Right lobe of liver (tissue), 6 donors: ENCODE data around the gene FNIP2. TPM values are rescaled to one million over a fixed set of nuclear protein-coding genes. Genes with fewer than 3 reads are reported as not detected.
A peak's percentile ranks its signal among the peaks of the same experiment; 100 is the strongest.
"Not testable (repeated sequence)": the region's sequence is repeated elsewhere in the genome, so short reads cannot be mapped to it uniquely, and the experiment has no call there.

Experiments used
- ATAC-seq, 4 donors: fragments of 200-7000 bp; cut with Tn5 transposase; one replicate each; pipeline ENCODE4 v1.9.1; 2020; ENCODE audit warnings: mild to moderate bottlenecking in 4 of 4, moderate library complexity in 4 of 4
- DNase-seq, 3 donors: peaks; one replicate each; pipeline ENCODE4 v3.0.0-alpha.2; 2020
- H3K27ac ChIP-seq, 3 donors: fragments of 200-600 bp; one replicate each; pipeline ENCODE4 v1.8.0; 2022
- H3K27me3 ChIP-seq, 2 donors: fragments of 200-600 bp; one replicate each; pipeline ENCODE4 v1.8.0; 2022
- H3K36me3 ChIP-seq, 4 donors: fragments of 200-600 bp; sonication (generic) in 1 of 4; one replicate each; pipeline versions ENCODE4 v1.5.1 to v1.8.0; 2017 to 2022; ENCODE audit warnings: control low read depth in 1 of 4
- H3K4me1 ChIP-seq, 4 donors: fragments of 200-600 bp; sonication (generic) in 1 of 4; one replicate each; pipeline versions ENCODE4 v1.5.1 to v1.8.0; 2017 to 2022; ENCODE audit warnings: control low read depth in 1 of 4
- H3K4me3 ChIP-seq, 3 donors: fragments of 200-600 bp; one replicate each; pipeline ENCODE4 v1.8.0; 2022
- H3K9me3 ChIP-seq, 4 donors: fragments of 200-600 bp; sonication (generic) in 1 of 4; one replicate each; pipeline versions ENCODE4 v1.5.1 to v1.8.0; 2017 to 2022; ENCODE audit warnings: control low read depth in 1 of 4
- CTCF ChIP-seq, 4 donors: fragments of 200-600 bp in 3 of 4; fragments of 450-650 bp in 1 of 4; IDR thresholded peaks; one replicate each; pipeline versions ENCODE4 v1.5.1 to v1.8.0; 2016 to 2022; ENCODE audit warnings: antibody characterized with exemption in 4 of 4, mild to moderate bottlenecking in 2 of 4
- POLR2A ChIP-seq: fragments of 450-650 bp; IDR thresholded peaks from one replicate; pipeline ENCODE4 v1.6.1; 2017; ENCODE audit warnings: antibody characterized with exemption, mild to moderate bottlenecking
- WGBS: methylation state at CpG from one replicate; pipeline ENCODE4 v1.1.6; 2018; ENCODE audit warnings: low coverage, low lambda C conversion rate; ENCODE audit not compliant: insufficient coverage; ENCODE audit errors: missing lambda C conversion rate; 5-methylcytosine and 5-hydroxymethylcytosine counted together
- intact Hi-C, 2 donors: fragments of 100-400 bp; cut with DNase I; formaldehyde crosslinking; loops; one replicate each; pipeline versions ENCODE4 v1.11.2 to v1.14.1; 2022
- total RNA-seq, 6 experiments: library from RNA; depleted of rRNA in 2 of 6; stranded (reverse); fragments of >200 nt in 2 of 6; fragmentation: NEBNext Ultra II Directional in 3 of 6; extraction: Animal tissue kit (Norgen Biotek cat#: 25700) in 3 of 6; gene quantifications; one replicate each; pipeline versions ENCODE4 v1.1.0 to v1.2.4, GENCODE V29; 2016 to 2023
- donor health status: DM: no; HTN: yes; CAD: no.
- donor health status: DM: no; HTN: no; CAD: no.
- donor health status: DM: no; HTN: no; CAD: no.
- donor health status: DM: no; HTN: yes; CAD: no.
- donor health status: DM: no; HTN: yes; CAD: no.

The FNIP2 gene
- total RNA-seq, 6 experiments from 2014 or later = 34.2 to 67.4 (median 37.8) TPM

DNA sequence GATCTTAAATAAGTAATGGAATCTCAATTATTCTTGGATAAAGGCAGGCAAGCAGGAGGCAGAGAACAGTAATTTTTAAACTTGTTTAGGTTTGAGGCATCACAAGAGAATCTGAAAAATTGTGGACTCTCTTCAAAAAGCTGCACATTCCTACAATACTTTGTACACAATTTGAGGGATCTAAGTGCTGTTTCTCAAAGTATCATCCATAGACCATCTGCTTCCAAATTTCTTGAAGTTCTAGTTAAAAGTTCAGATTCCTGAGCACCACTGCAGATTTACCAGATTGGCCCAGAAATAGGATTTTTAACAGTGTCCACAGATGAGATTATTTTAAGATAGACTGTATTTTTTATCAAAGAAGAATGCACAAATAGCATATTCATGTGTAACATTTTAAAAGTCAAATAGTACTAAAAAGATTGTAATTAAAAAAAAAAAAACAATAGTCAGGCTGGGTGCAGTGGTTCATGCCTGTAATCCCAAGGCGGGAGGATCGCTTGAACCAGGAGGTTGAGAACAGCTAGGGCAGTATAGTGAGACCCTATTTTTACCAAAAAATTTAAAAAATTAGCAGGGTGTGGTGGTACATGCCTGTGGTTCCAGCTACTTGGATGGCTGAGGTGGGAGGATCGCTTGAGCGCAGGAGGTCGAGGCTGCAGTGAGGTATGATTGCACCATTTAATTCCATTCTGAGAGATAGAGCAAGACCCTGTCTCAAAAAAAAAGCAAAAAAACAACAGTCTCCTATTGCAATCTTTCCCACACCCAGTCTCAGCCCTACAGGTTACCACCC, 14.2 kb upstream of the FNIP2 start:
- Histone ChIP-seq H3K4me1 (peaks cover 0 to 7% (median 0%) of the 10 kb centered on the region in 4 donors), H3K4me3 (no peak overlapping the region), H3K27ac (no peak overlapping the region), H3K9me3 (no peaks in the 10 kb centered on the region), H3K36me3 (no peaks in the 10 kb centered on the region), H3K27me3 (no peaks in the 10 kb centered on the region)
- TF ChIP-seq POLR2A (no peak), CTCF (IDR thresholded peaks at IDR 0.05) (no peak)
- DNase-seq (no peak), ATAC-seq (no peak)
- intact Hi-C loops = no loop called here
- WGBS = 87% methylated on average over 3 of the region's 5 CpGs

- H3K27me3 ChIP-seq, DNase-seq, H3K4me3 ChIP-seq, intact Hi-C loops, H3K9me3 ChIP-seq, H3K27ac ChIP-seq, H3K4me1 ChIP-seq, H3K36me3 ChIP-seq: not testable (repeated sequence)
- peak in 1 of 4 donors; percentile 45 for ATAC-seq
- 43% methylated on average over 7 of the region's 7 CpGs for WGBS
Measured at GRCh38 chr4:158755819-158756218, 13.0 kb upstream of the FNIP2 start.

- Histone ChIP-seq H3K27me3 (no peaks in the 10 kb centered on the region), H3K27ac (no peak overlapping the region), H3K4me1 (peaks cover 0 to 7% (median 0%) of the 10 kb centered on the region in 4 donors), H3K4me3 (no peak overlapping the region), H3K9me3 (no peaks in the 10 kb centered on the region), H3K36me3 (no peaks in the 10 kb centered on the region)
- intact Hi-C loops = no loop called here
- TF ChIP-seq CTCF (IDR thresholded peaks at IDR 0.05) = no peak
- no peak for TF ChIP-seq POLR2A
- ATAC-seq (no peak), DNase-seq (no peak)
Measured at GRCh38 chr4:158756588-158756987, 12.2 kb upstream of the FNIP2 start.

DNA sequence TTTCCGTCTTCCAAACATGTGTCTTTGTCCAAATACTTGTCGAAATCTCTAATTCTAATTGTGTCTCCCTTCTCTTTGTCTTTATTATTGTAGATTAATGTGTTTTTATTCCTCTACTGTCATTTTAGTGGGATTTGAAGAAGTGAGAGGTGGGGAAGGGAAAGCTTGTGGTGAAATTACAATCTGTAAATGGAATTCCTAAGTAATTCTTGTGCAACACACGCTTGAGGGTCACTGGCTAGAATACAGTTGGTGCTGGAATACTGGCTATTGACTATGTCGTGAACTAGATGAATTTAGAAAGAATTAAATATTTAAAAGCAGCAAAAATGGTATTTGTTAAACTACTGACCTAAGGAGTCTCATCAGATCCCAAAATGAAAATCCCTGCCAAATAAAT, 10.7 kb upstream of the FNIP2 start:
- no peak for ATAC-seq
- WGBS = 66% methylated on average over 4 of the region's 4 CpGs

More for the DNA sequence above, 10.7 kb upstream of the FNIP2 start:
- H3K27ac ChIP-seq = no peak overlapping the region
- intact Hi-C loops = no loop called here
- DNase-seq = no peak
- peaks cover 0 to 7% (median 0%) of the 10 kb centered on the region in 4 donors for H3K4me1 ChIP-seq
- no peak overlapping the region for H3K4me3 ChIP-seq
- no peak for TF ChIP-seq CTCF (IDR thresholded peaks at IDR 0.05)
- TF ChIP-seq POLR2A = no peak
- no peaks in the 10 kb centered on the region for H3K9me3 ChIP-seq
- H3K36me3 ChIP-seq = no peaks in the 10 kb centered on the region
- no peaks in the 10 kb centered on the region for H3K27me3 ChIP-seq
